HCT116 (cell line): ENCODE results near the gene PDE9A. TPM values are rescaled to one million over a fixed set of nuclear protein-coding genes. Genes with fewer than 3 reads are reported as not detected.

ENCODE experiments used
- ATAC-seq: fragments of 200-7000 bp; cut with Tn5 transposase; 2 replicates; pipeline ENCODE4 v1.9.1; 2020; ENCODE audit warnings: mild to moderate bottlenecking, moderate library complexity
- BruUV-seq: library from RNA; stranded (reverse); fragments of 400-500 nt; replicated peaks from 2 replicates; lab custom pipeline; 2021; lab: Mats Ljungman, UMichigan
- CTCF ChIA-PET: fragments of 300-600 bp; sonication (Branson Sonifier 250); formaldehyde crosslinking; loops from one replicate; lab custom pipeline; 2021; ENCODE audit warnings: antibody characterized with exemption; lab: Charles Lee
- POLR2A ChIA-PET: fragments of 300-600, 350-600 bp; sonication (Branson Sonifier 250); formaldehyde crosslinking; loops from one replicate; lab custom pipeline; 2021; ENCODE audit warnings: antibody characterized with exemption; lab: Charles Lee
- RAD21 ChIA-PET, 2 experiments: fragments of 300-600 bp; sonication (Branson Sonifier 250); formaldehyde crosslinking; loops; one replicate each; lab custom pipeline; 2023; ENCODE audit warnings: low total read pairs in 2 of 2; ENCODE audit not compliant: uncharacterized antibody in 2 of 2, unreplicated experiment in 2 of 2, low non-redundant PET in 1 of 2; lab: Charles Lee
- DNase-seq: peaks from one replicate; pipeline ENCODE4 v3.0.0-alpha.2; 2010; ENCODE audit warnings: low read depth, low spot score
- H2AFZ ChIP-seq: fragments of 200-600 bp; shearing (Covaris generic), sonication (generic); 2 replicates; pipeline ENCODE4 v1.6.1; 2017; ENCODE audit warnings: low read depth, mixed run types, mixed read lengths, antibody characterized with exemption, low read length; ENCODE audit not compliant: poor library complexity, severe bottlenecking
- H3K27ac ChIP-seq: 2 replicates; pipeline ENCODE4 v1.5.1; 2012; ENCODE audit warnings: low read depth, low read length
- H3K27me3 ChIP-seq: fragments of 200-600 bp; sonication (generic); 2 replicates; pipeline ENCODE4 v1.6.1; 2016; ENCODE audit warnings: mixed run types, low read length, mixed read lengths; ENCODE audit not compliant: insufficient read depth
- H3K36me3 ChIP-seq, 2 experiments: fragments of 200-500 bp in 1 of 2; fragments of 200-600 bp in 1 of 2; sonication (Bioruptor generic) in 1 of 2; sonication (generic) in 1 of 2; 2 replicates each; pipeline versions ENCODE4 v1.5.1 to v1.6.1; 2014 to 2016; ENCODE audit warnings: low read length in 2 of 2, inconsistent platforms in 1 of 2, mixed read lengths in 1 of 2, mixed run types in 1 of 2; ENCODE audit not compliant: insufficient read depth in 2 of 2, control insufficient read depth in 1 of 2
- H3K4me1 ChIP-seq, 2 experiments: fragments of 200-600 bp in 1 of 2; sonication (generic) in 1 of 2; 2 replicates each; pipeline versions ENCODE4 v1.5.1 to v1.6.1; 2012 to 2017; ENCODE audit warnings: low read length in 2 of 2, inconsistent platforms in 1 of 2, mild to moderate bottlenecking in 1 of 2, mixed read lengths in 1 of 2, mixed run types in 1 of 2, moderate library complexity in 1 of 2; ENCODE audit not compliant: insufficient read depth in 2 of 2, control insufficient read depth in 1 of 2
- H3K4me2 ChIP-seq: fragments of 200-600 bp; sonication (generic); 2 replicates; pipeline ENCODE4 v1.6.1; 2017; ENCODE audit warnings: mixed run types, low read length, mixed read lengths
- H3K4me3 ChIP-seq, 2 experiments: fragments of 200-600 bp in 1 of 2; sonication (generic) in 1 of 2; replicated peaks in 1 of 2; 2 replicates each; pipeline ENCODE4 v1.5.1; 2011 to 2016; ENCODE audit warnings: low read length in 2 of 2, control low read depth in 1 of 2, low read depth in 1 of 2, mild to moderate bottlenecking in 1 of 2, mixed read lengths in 1 of 2, mixed run types in 1 of 2
- H3K79me2 ChIP-seq: fragments of 200-600 bp; sonication (generic); 2 replicates; pipeline ENCODE4 v1.6.1; 2017; ENCODE audit warnings: mild to moderate bottlenecking, mixed run types, low read length, moderate library complexity, mixed read lengths; ENCODE audit not compliant: insufficient read depth
- H3K9ac ChIP-seq: fragments of 200-600 bp; sonication (generic); 2 replicates; pipeline ENCODE4 v1.6.1; 2016; ENCODE audit warnings: low read length, mixed read lengths
- H3K9me2 ChIP-seq: fragments of 200-600 bp; sonication (generic), shearing (Covaris generic); 2 replicates; pipeline ENCODE4 v1.6.1; 2017; ENCODE audit warnings: mixed run types, mild to moderate bottlenecking, moderate library complexity; ENCODE audit not compliant: insufficient read depth
- H3K9me3 ChIP-seq, 2 experiments: fragments of 200-500 bp in 1 of 2; fragments of 200-600 bp in 1 of 2; sonication (Bioruptor generic) in 1 of 2; sonication (generic) in 1 of 2; 2 replicates each; pipeline ENCODE4 v1.6.1; 2014 to 2017; ENCODE audit warnings: low read length in 2 of 2, mixed read lengths in 2 of 2, inconsistent platforms in 1 of 2, low read depth in 1 of 2, mild to moderate bottlenecking in 1 of 2, mixed run types in 1 of 2, moderate library complexity in 1 of 2; ENCODE audit not compliant: control insufficient read depth in 1 of 2, insufficient read depth in 1 of 2
- H4K20me1 ChIP-seq: fragments of 200-600 bp; sonication (generic), shearing (Covaris generic); 2 replicates; pipeline ENCODE4 v1.6.1; 2017; ENCODE audit warnings: mixed run types, mild to moderate bottlenecking, moderate library complexity; ENCODE audit not compliant: insufficient read depth
- CBX3 ChIP-seq: IDR thresholded peaks from 2 replicates; pipeline ENCODE4 v1.6.1; 2012; ENCODE audit warnings: low read depth
- CEBPB ChIP-seq: IDR thresholded peaks from 2 replicates; pipeline ENCODE4 v1.6.1; 2012; ENCODE audit warnings: low read depth
- EGR1 ChIP-seq: IDR thresholded peaks from 2 replicates; pipeline ENCODE4 v1.6.1; 2012; ENCODE audit warnings: low read depth
- FOSL1 ChIP-seq: IDR thresholded peaks from 2 replicates; pipeline ENCODE4 v1.6.1; 2012; ENCODE audit warnings: low read depth
- POLR2A ChIP-seq: IDR thresholded peaks from 2 replicates; pipeline ENCODE4 v1.7.0; 2011; ENCODE audit warnings: borderline replicate concordance; ENCODE audit not compliant: insufficient read depth, insufficient read length; ENCODE audit errors: extremely low read depth
- POLR2AphosphoS5 ChIP-seq: IDR thresholded peaks from 2 replicates; pipeline ENCODE4 v1.6.1; 2011; ENCODE audit warnings: mild to moderate bottlenecking, low read depth, low read length, moderate library complexity
- RAD21 ChIP-seq: IDR thresholded peaks from 2 replicates; pipeline ENCODE4 v1.6.1; 2012; ENCODE audit warnings: low read depth, mild to moderate bottlenecking
- SIN3A ChIP-seq: IDR thresholded peaks from 2 replicates; pipeline ENCODE4 v1.6.1; 2012; ENCODE audit warnings: low read depth
- SRF ChIP-seq: IDR thresholded peaks from 2 replicates; pipeline ENCODE4 v1.6.1; 2012; ENCODE audit warnings: low read depth
- TCF7L2 ChIP-seq: IDR thresholded peaks from 2 replicates; pipeline ENCODE4 v1.7.0; 2011; ENCODE audit warnings: borderline replicate concordance, inconsistent platforms; ENCODE audit not compliant: insufficient read depth, insufficient read length; ENCODE audit errors: extremely low read depth
- YY1 ChIP-seq: IDR thresholded peaks from 2 replicates; pipeline ENCODE4 v1.6.1; 2011; ENCODE audit warnings: low read length, low read depth, moderate library complexity, mild to moderate bottlenecking; ENCODE audit not compliant: insufficient replicate concordance; ENCODE audit errors: extremely low read depth
- ZFX ChIP-seq: fragments of 450-650 bp; IDR thresholded peaks from 2 replicates; pipeline ENCODE4 v1.6.1; 2017
- ZNF274 ChIP-seq: fragments of 200-500 bp; sonication (Bioruptor generic); IDR thresholded peaks from 2 replicates; pipeline ENCODE4 v1.6.1; 2014; ENCODE audit warnings: mild to moderate bottlenecking, low read depth, low read length, inconsistent platforms
- intact Hi-C: fragments of 100-400 bp; cut with micrococcal nuclease; formaldehyde crosslinking; loops from 2 replicates; pipeline ENCODE4 v1.10.0; 2022
- total RNA-seq: library from RNA; stranded (reverse); gene quantifications from one replicate; pipeline ENCODE4 v1.2.1, GENCODE V29; 2021; ENCODE audit not compliant: unreplicated experiment
- TF ChIP-seq, protein P1 (sequence below), 3 experiments: fragments of 200-600 bp in 1 of 3; sonication (generic) in 1 of 3; IDR thresholded peaks in 2 of 3; conservative IDR thresholded peaks in 1 of 3; 2 replicates each; pipeline ENCODE4 v1.5.1; 2012 to 2017; ENCODE audit warnings: low read depth in 2 of 3, low read length in 2 of 3, antibody characterized with exemption in 1 of 3, borderline replicate concordance in 1 of 3, control low read depth in 1 of 3, mild to moderate bottlenecking in 1 of 3, mixed read lengths in 1 of 3, mixed run types in 1 of 3, moderate library complexity in 1 of 3; ENCODE audit not compliant: insufficient read depth in 1 of 3
- TF ChIP-seq, protein P2 (sequence below): IDR thresholded peaks from 2 replicates; pipeline ENCODE4 v1.6.1; 2012; ENCODE audit warnings: low read depth
- TF ChIP-seq, protein P3 (sequence below): IDR thresholded peaks from 2 replicates; pipeline ENCODE4 v1.6.1; 2012

PDE9A gene
- total RNA-seq, 1 experiment from 2014 or later, result 31.4 TPM

GRCh38 chr21:42750737-42751530 is 97.5 kb downstream of the PDE9A start:
- no TSS peak for BruUV-seq
- intact Hi-C loops, result no loop called here
- H3K4me1 ChIP-seq, result no peaks in the 10 kb centered on the region

More at GRCh38 chr21:42750737-42751530, 97.5 kb downstream of the PDE9A start:
- Histone ChIP-seq H3K27ac (no peak overlapping the region), H2AFZ (no peak overlapping the region), H3K36me3 (no peaks in the 10 kb centered on the region), H4K20me1 (no peaks in the 10 kb centered on the region), H3K27me3 (no peaks in the 10 kb centered on the region), H3K9me2 (no peaks in the 10 kb centered on the region), H3K9ac (no peak overlapping the region), H3K4me2 (no peak overlapping the region), H3K4me3 (no peak overlapping the region), H3K9me3 (no peaks in the 10 kb centered on the region), H3K79me2 (no peaks in the 10 kb centered on the region)
- no peak for DNase-seq
- CTCF ChIA-PET, result no interaction called here
- POLR2A ChIA-PET, result no interaction called here
- no peak for ATAC-seq
- RAD21 ChIA-PET, result no interaction called here
- TF ChIP-seq FOSL1, result no peak
- TF ChIP-seq ZNF274, result no peak
- no peak for TF ChIP-seq RAD21
- TF ChIP-seq CBX3, result no peak
- no peak for TF ChIP-seq CEBPB
- TF ChIP-seq POLR2A, result no peak
- TF ChIP-seq, protein P1, sequence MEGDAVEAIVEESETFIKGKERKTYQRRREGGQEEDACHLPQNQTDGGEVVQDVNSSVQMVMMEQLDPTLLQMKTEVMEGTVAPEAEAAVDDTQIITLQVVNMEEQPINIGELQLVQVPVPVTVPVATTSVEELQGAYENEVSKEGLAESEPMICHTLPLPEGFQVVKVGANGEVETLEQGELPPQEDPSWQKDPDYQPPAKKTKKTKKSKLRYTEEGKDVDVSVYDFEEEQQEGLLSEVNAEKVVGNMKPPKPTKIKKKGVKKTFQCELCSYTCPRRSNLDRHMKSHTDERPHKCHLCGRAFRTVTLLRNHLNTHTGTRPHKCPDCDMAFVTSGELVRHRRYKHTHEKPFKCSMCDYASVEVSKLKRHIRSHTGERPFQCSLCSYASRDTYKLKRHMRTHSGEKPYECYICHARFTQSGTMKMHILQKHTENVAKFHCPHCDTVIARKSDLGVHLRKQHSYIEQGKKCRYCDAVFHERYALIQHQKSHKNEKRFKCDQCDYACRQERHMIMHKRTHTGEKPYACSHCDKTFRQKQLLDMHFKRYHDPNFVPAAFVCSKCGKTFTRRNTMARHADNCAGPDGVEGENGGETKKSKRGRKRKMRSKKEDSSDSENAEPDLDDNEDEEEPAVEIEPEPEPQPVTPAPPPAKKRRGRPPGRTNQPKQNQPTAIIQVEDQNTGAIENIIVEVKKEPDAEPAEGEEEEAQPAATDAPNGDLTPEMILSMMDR (IDR thresholded peaks at IDR 0.05 in 2 of 3, conservative IDR thresholded peaks at IDR 0.05 in 1 of 3; ENCODE audit: borderline replicate concordance in 1 of 3, insufficient read depth in 1 of 3, low read depth in 2 of 3, low read length in 2 of 3), result no peak
- TF ChIP-seq, protein P2, sequence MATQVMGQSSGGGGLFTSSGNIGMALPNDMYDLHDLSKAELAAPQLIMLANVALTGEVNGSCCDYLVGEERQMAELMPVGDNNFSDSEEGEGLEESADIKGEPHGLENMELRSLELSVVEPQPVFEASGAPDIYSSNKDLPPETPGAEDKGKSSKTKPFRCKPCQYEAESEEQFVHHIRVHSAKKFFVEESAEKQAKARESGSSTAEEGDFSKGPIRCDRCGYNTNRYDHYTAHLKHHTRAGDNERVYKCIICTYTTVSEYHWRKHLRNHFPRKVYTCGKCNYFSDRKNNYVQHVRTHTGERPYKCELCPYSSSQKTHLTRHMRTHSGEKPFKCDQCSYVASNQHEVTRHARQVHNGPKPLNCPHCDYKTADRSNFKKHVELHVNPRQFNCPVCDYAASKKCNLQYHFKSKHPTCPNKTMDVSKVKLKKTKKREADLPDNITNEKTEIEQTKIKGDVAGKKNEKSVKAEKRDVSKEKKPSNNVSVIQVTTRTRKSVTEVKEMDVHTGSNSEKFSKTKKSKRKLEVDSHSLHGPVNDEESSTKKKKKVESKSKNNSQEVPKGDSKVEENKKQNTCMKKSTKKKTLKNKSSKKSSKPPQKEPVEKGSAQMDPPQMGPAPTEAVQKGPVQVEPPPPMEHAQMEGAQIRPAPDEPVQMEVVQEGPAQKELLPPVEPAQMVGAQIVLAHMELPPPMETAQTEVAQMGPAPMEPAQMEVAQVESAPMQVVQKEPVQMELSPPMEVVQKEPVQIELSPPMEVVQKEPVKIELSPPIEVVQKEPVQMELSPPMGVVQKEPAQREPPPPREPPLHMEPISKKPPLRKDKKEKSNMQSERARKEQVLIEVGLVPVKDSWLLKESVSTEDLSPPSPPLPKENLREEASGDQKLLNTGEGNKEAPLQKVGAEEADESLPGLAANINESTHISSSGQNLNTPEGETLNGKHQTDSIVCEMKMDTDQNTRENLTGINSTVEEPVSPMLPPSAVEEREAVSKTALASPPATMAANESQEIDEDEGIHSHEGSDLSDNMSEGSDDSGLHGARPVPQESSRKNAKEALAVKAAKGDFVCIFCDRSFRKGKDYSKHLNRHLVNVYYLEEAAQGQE, result no peak
- TF ChIP-seq, protein P3, sequence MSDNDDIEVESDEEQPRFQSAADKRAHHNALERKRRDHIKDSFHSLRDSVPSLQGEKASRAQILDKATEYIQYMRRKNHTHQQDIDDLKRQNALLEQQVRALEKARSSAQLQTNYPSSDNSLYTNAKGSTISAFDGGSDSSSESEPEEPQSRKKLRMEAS, result no peak
- TF ChIP-seq ZFX, result no peak
- TF ChIP-seq SIN3A, result no peak
- TF ChIP-seq SRF, result no peak
- no peak for TF ChIP-seq TCF7L2
- no peak for TF ChIP-seq YY1
- TF ChIP-seq EGR1, result no peak
- no peak for TF ChIP-seq POLR2AphosphoS5
